Lower leg skin (tissue), 3 donors: Measurements from ENCODE around the gene TTC39C.

ENCODE experiments used
- POLR2A ChIP-seq, 2 donors: fragments of 450-650 bp; IDR thresholded peaks; one replicate each; pipeline ENCODE4 v1.6.1; 2016 to 2017; ENCODE audit warnings: antibody characterized with exemption in 2 of 2, mild to moderate bottlenecking in 1 of 2, moderate library complexity in 1 of 2
- TF ChIP-seq, protein P1 (sequence below), 3 donors: fragments of 450-650 bp; IDR thresholded peaks; one replicate each; pipeline ENCODE4 v1.5.1; 2016; ENCODE audit warnings: antibody characterized with exemption in 3 of 3, mild to moderate bottlenecking in 3 of 3, moderate library complexity in 2 of 3

DNA sequence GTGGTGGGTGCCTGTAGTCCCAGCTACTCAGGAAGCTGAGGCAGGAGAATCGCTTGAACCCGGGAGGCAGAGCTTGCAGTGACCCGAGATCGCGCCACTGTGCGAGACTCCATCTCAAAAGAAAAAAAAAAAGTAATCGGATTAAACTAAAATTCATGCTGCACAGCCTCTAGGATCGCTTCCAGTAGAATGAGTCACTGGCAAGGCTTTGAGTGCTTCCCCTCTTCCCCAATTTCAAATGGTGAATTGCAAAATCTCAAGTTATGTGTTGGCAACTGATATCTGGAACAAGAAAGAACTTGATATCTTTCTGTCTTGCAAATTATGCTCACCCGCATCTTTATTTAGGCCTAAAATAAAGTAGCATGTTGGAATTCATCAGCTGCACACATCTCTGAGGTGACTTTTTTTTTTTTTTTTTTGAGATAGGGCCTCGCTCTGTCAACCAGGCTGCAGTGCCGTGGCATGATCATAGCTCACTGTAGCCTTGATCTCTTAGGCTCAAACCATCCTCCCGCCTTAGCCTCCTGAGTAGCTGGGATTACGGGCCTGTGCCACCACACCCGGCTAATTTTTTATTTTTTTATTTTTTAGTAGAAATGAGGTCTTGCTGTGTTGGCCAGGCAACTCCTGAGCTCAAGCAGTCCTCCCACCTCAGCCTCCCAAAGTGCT is 12.7 kb downstream of the TTC39C start:
- TF ChIP-seq, protein P1, sequence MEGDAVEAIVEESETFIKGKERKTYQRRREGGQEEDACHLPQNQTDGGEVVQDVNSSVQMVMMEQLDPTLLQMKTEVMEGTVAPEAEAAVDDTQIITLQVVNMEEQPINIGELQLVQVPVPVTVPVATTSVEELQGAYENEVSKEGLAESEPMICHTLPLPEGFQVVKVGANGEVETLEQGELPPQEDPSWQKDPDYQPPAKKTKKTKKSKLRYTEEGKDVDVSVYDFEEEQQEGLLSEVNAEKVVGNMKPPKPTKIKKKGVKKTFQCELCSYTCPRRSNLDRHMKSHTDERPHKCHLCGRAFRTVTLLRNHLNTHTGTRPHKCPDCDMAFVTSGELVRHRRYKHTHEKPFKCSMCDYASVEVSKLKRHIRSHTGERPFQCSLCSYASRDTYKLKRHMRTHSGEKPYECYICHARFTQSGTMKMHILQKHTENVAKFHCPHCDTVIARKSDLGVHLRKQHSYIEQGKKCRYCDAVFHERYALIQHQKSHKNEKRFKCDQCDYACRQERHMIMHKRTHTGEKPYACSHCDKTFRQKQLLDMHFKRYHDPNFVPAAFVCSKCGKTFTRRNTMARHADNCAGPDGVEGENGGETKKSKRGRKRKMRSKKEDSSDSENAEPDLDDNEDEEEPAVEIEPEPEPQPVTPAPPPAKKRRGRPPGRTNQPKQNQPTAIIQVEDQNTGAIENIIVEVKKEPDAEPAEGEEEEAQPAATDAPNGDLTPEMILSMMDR (IDR thresholded peaks at IDR 0.05) = no peak
- TF ChIP-seq POLR2A (IDR thresholded peaks at IDR 0.05) = no peak
